GM19395 (cell line): ENCODE data around the gene SMARCA1.
A peak's percentile ranks its signal among the peaks of the same experiment; 100 is the strongest.
"Not testable (repeated sequence)": the region's sequence is repeated elsewhere in the genome, so short reads cannot be mapped to it uniquely, and the experiment has no call there.

ENCODE experiments used
- ATAC-seq: cut with Tn5 transposase; IDR thresholded peaks from one replicate; pipeline ENCODE4 v1.9.1; 2021; ENCODE audit warnings: mild to moderate bottlenecking, moderate library complexity; ENCODE audit not compliant: unreplicated experiment

Gene SMARCA1

GRCh38 chrX:129523079-129523911 lies at the start of gene SMARCA1:
SMARCA1 (minus strand) TSS chrX:129523490; CDS start chrX:129523370, 120 bp downstream.
- ATAC-seq: no peak

- ATAC-seq: no peak
Measured at GRCh38 chrX:129572422-129572821, 49.1 kb upstream of the SMARCA1 start.

- no peak for ATAC-seq
Measured at GRCh38 chrX:129568349-129568748, 45.1 kb upstream of the SMARCA1 start.

- no peak for ATAC-seq
Measured at GRCh38 chrX:129566073-129566472, 42.8 kb upstream of the SMARCA1 start.

GRCh38 chrX:129565046-129565650 lies 41.9 kb upstream of the SMARCA1 start:
- no peak for ATAC-seq

- ATAC-seq: not testable (repeated sequence)
Measured at GRCh38 chrX:129564345-129564744, 41.1 kb upstream of the SMARCA1 start.

GRCh38 chrX:129561453-129561852 lies 38.2 kb upstream of the SMARCA1 start:
- ATAC-seq: no peak

- ATAC-seq: no peak
Measured at GRCh38 chrX:129559783-129560182, 36.5 kb upstream of the SMARCA1 start.

- no peak for ATAC-seq
Measured at GRCh38 chrX:129557844-129558480, 34.7 kb upstream of the SMARCA1 start.

- no peak for ATAC-seq
Measured at GRCh38 chrX:129556806-129557315, 33.6 kb upstream of the SMARCA1 start.

GRCh38 chrX:129554816-129555215 lies 31.5 kb upstream of the SMARCA1 start:
- ATAC-seq: not testable (repeated sequence)

GRCh38 chrX:129553619-129554288 lies 30.5 kb upstream of the SMARCA1 start:
- ATAC-seq: peak; percentile 96

GRCh38 chrX:129549124-129549523 lies 25.8 kb upstream of the SMARCA1 start:
- ATAC-seq: no peak

GRCh38 chrX:129545408-129545807 lies 22.1 kb upstream of the SMARCA1 start:
- ATAC-seq: no peak

- no peak for ATAC-seq
Measured at GRCh38 chrX:129544780-129545179, 21.5 kb upstream of the SMARCA1 start.

- ATAC-seq: peak; percentile 41
Measured at GRCh38 chrX:129540722-129541184, 17.5 kb upstream of the SMARCA1 start.

GRCh38 chrX:129540068-129540653 lies 16.9 kb upstream of the SMARCA1 start, which contains the start of gene OCRL:
OCRL (plus strand) TSS chrX:129540259; CDS start chrX:129540440, 181 bp downstream.
- peak; percentile 97 for ATAC-seq

- no peak for ATAC-seq
Measured at GRCh38 chrX:129534816-129535578, 11.7 kb upstream of the SMARCA1 start.

GRCh38 chrX:129531132-129531531 lies 7.8 kb upstream of the SMARCA1 start:
- ATAC-seq: no peak

- ATAC-seq: no peak
Measured at GRCh38 chrX:129530410-129530809, 7.1 kb upstream of the SMARCA1 start.
